ENCODE results near the gene SCAMP2.

SCAMP2 gene

DNA sequence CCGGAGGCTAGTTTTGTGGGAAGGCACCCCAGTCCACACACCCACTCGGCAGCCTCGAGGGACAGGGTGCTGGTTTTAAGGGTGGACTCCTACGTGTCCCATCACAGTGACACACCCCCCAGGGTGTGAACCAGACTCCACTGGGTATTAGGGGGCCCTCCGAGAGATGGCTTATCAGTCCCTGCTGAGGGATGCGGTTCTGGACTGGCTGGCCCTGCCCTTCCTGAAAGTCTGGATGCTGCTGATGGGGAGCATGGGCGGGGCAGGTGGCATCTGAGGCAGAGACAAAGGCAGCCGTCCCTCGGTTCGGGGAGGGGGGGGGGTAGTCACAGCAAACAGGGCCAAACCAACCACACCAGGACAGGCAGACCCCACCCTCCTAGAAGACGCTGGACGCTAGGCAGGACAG lies 29.3 kb downstream of the SCAMP2 start:
- DNase-seq (ENCODE audit: insufficient read length, low spot score): no peak
- no peak for FAIRE-seq

DNA sequence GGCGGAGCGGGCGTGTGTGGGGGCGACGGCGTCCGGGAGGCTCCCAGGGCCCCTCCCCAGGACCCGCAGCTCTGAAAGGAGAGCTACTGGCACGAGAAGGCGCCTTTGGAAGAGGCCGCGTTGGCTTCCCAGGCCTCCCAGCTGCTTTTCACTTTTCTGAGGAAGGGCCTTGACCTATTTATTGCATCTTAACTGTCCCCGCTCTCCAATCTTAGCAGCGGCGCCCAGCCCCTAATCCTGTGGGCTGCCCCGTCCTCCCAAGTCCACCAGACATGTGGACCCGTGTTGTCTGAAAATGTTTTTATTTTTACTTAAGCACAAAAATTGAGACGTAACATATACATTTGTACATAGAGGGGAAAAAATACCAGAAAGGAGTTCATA lies 29.7 kb downstream of the SCAMP2 start:
- FAIRE-seq: no peak
- DNase-seq (ENCODE audit: insufficient read length, low spot score): no peak
- no peak for TF ChIP-seq POLR2A (IDR thresholded peaks at IDR 0.05; ENCODE audit: low read depth, low read length)

More for the DNA sequence above, 29.3 kb downstream of the SCAMP2 start:
- no peak for TF ChIP-seq POLR2A (IDR thresholded peaks at IDR 0.05; ENCODE audit: low read depth, low read length)

DNA sequence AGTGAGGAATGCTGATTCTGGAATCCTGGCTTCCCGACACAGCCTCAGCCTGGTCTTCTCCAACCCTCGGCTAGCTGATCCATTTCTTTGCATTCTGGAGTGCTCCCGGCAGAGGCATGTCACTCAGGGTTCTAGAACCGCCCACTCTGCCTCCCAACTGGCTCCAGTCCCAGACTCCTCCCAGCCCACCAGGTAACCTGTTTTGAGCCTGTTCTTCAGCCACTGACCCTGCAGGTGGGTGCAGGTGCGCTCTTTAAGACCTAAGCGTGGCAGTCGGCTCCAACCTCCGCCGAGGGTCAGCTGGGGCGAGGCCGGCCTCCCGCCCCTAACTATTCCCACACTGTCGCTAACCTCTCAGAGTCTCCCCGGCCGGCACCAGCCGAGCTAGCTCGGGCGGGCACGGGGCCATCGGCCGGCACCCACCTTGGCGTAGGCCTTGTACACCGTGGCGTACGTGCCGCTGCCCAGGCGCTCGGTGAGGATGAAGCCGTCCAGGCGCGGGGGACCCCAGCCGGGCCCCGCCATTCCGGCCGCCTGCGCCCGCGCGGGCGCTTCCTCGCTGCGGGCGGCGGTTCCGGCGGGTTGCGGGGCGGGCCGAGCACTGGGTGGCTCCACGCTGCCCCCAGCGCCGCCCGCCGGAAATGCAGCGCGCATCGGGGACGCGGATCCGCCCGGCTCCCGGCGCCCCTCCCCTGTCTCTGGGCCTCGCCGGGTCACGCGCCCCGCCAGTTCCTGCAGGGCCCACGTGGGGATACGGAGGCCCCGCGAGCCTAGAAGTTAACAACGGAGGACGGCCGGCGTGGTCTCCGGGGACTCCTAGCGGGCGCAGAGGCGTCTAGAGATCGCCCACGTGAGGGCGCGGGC lies 30.4 kb downstream of the SCAMP2 start, which contains the start of gene ULK3:
ULK3 (minus strand) TSS at position 576 of the 864 bp plus-strand sequence; CDS start at position 525, 51 bp downstream.
- no peak for FAIRE-seq
- TF ChIP-seq POLR2A (IDR thresholded peaks at IDR 0.05; ENCODE audit: low read depth, low read length): peak; percentile 52
- DNase-seq (ENCODE audit: insufficient read length, low spot score): peak; percentile 82

DNA sequence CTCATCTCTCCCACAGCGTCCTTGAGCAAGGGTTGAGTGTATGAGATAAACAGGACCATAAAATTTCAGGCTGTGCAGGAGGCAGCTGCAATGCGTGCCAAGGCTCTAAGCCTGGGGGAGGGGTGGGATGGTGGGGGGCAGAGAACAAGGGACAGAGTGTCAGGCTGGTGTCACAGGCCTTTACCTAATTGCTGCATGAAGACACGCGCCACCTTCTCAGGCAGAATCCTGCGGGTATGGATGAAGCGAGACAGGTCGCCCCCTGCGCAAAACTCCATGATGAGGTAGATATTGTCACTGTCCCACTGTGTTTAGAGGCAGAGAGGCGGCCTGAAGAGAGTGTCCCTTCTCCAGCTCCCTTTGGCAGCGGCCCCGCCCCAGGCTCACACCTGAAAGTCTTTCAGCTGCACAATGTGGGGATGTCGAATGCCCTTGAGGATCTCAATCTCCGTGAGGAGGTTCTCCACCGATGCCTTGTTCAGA lies 31.2 kb downstream of the SCAMP2 start:
- no peak for FAIRE-seq
- TF ChIP-seq POLR2A (IDR thresholded peaks at IDR 0.05; ENCODE audit: low read depth, low read length): no peak
- no peak for DNase-seq (ENCODE audit: insufficient read length, low spot score)

DNA sequence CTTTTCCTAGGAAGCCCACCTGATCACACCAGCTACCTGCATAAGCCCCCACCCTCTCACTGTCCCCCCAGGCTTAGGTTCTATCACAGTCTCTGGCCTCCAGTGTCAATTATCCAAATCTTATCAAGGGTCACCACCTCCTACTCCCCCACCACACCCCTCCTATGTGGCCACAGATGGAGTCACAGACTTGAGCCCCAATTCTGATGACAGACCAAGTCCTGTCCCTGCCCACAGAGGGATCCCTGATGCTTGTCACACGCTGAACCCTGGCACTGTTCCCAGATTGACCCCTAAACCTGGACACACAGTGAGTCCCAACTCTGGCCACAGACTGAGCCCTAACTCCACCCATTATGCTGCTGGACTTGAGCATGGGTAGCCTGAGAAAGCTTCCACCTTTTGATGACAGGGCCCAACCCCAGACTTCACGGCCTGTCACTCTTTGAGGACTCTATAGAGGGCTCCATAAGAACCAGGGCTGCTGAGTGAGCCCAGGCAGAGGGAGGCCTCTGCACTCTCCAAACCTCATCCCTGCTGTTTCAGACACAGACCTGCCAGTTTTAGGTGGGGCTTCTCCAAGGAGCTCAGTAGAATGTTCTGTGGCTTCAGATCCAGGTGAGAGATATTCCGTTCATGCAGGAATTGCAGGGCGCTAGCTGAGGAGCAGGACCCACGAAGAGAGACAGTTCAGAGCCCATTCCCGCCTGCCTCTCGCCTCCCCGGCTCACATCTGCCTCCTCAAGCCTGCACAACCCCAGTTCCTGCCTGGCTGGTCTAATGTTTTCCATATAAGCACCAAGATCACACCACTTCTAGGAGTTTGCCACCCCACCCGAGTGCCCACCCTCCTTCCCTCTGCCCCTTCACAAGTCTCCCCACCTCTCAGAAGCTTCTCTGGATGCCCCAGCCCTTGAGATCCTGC lies 32.1 kb downstream of the SCAMP2 start:
- TF ChIP-seq POLR2A (IDR thresholded peaks at IDR 0.05; ENCODE audit: low read depth, low read length): no peak
- no peak for DNase-seq (ENCODE audit: insufficient read length, low spot score)

DNA sequence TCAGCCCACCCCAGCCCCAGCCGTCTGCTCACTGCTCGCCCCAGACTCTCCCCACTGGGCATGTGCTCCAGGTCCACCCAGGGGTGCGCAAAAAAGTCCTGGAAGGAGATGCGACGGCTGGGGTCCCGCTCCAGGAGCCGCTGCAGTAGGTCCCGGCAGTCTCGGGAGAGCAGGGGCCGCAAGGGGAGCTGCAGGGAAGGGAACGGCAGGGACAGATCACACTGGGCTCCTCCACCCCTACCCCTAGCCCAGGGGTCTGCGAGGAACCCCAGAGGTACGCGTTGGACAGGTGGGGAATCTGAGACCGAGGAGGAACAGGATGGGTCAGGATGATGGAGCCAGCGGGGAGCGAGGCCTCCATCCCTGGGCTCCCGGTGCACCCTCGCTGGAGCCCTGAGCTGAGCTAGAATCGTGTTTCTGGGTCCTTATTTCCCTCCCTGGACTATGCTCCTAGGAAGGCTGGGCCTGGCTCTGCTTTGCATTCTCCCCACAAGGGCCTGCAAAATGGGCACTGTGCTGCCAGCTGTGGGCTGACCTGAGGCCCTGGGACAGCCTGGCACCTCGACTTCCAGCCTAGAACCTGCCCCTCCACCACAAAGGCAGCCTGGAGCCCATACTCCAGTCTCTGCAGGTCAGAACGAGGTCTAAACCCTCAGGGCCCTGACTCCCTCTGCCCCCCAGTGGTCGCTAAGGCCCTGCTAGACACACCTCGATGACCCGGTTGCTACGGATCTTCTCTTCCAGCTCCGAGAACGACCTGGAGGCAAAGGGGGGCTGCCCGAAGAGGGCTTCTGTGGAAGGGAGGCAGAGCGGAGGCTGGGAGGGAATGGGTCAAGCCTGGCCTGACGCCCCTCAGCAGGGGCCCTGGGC lies 33.4 kb downstream of the SCAMP2 start:
- TF ChIP-seq POLR2A (IDR thresholded peaks at IDR 0.05; ENCODE audit: low read depth, low read length): no peak
- no peak for DNase-seq (ENCODE audit: insufficient read length, low spot score)
- FAIRE-seq: no peak

More for the DNA sequence above, 32.1 kb downstream of the SCAMP2 start:
- no peak for FAIRE-seq

DNA sequence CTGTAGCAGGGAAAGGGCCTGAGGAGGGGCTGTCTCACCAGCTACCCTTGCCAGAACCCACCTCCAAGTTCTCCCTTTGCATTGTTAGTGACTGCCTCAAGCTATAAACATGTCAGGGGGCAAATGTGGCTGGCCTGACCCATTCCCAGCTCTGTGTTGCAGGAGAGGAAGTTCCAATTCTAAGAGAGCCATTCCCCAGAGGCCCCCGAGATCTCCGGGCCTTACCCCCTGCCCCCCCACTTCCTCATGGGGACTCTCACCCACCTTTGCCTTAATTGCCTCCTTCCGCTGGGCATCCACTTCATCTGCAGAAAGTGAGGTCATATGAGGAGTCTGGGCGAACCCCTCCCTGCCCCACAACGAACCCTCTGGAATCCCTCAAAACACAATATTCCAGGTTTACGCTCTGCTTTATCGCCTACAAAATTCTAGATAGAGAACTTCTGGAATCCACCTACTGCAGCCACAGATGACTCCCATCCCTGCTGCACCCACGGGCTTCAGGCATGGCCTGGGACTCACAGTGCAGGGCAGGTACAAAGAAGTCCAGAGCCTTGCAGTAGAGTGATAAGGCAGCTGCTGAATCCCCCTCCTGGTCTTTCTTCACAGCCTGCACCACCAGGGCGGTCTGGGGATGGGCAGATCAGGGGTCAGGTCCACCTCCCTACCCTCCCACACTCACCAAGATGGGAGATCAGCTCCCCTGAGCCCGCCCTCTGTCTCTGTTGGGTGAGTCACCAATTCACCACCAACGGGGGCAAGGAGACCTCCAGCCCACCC lies 34.2 kb downstream of the SCAMP2 start:
- DNase-seq (ENCODE audit: insufficient read length, low spot score) (no peak), FAIRE-seq (no peak)
- TF ChIP-seq POLR2A (IDR thresholded peaks at IDR 0.05; ENCODE audit: low read depth, low read length): no peak

DNA sequence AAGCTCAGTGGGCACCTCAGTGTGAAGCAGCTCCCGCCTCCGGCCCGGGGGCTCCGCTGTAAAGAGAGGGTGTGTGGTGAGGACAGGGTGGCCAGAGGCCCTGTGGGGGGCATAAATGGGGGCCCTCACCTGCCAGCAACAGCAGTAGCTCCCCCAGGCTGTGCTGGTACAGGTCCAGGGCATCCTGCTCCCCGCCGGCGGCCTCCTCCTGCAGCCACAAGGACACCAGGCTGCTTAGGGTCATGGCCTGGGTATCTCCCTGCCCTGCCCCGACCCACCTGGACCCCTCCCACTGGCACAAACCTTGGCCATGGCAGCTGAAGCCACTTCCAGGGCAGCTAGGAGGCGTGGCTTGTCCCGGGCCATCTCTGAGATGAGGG lies 35.0 kb downstream of the SCAMP2 start:
- FAIRE-seq (no peak), DNase-seq (ENCODE audit: insufficient read length, low spot score) (no peak)
- TF ChIP-seq POLR2A (IDR thresholded peaks at IDR 0.05; ENCODE audit: low read depth, low read length): no peak

DNA sequence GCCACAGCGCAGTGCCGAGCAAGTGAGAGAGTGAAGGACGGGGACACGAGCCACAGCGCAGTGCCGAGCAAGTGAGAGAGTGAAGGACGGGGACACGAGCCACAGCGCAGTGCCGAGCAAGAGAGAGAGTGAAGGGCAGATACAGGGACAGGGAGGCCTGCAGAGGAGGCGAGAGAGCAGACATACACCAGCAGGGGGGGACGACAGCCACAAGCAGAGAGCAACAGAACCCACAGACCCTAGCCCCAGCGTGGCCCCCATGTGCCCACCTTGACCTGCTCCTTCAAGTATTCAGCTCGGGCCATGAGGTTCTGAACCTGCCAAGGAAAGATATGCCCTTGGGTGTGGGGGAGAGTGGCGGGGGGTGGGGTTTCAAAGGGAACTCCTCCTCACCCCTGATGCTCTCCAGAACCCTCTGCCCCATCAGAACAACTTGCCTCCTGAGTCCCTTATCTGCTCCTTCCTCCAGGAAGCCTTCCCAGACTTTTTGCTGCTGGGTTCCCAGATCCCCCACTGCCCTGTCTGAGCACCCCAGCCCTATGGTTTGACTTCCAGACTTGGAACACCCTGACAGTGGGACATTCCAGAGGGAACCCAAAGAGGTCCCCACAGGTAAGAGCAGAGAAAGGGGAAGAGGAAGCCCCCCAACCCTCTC lies 35.6 kb downstream of the SCAMP2 start:
- DNase-seq (ENCODE audit: insufficient read length, low spot score) (no peak), FAIRE-seq (no peak)
- no peak for TF ChIP-seq POLR2A (IDR thresholded peaks at IDR 0.05; ENCODE audit: low read depth, low read length)

DNA sequence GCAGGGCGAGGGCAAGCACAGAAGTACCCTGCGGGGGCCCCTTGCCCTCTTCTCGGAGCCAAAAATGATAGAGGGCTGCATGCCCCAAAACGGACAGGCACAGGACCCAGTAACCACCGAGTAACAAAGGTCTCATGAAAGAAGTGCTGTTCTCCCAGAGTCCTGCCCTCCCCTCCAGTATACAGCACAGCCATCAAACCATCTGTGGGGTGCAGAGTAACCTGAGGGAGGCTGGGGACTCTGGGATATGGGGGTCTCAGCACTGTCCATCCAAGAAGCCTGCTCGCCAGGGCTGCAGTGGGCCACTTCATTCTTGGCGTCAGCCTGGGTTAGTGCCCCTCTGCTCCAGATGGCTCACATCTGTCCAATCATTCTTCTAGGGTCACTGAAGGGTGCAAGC lies 36.3 kb downstream of the SCAMP2 start:
- no peak for TF ChIP-seq POLR2A (IDR thresholded peaks at IDR 0.05; ENCODE audit: low read depth, low read length)

DNA sequence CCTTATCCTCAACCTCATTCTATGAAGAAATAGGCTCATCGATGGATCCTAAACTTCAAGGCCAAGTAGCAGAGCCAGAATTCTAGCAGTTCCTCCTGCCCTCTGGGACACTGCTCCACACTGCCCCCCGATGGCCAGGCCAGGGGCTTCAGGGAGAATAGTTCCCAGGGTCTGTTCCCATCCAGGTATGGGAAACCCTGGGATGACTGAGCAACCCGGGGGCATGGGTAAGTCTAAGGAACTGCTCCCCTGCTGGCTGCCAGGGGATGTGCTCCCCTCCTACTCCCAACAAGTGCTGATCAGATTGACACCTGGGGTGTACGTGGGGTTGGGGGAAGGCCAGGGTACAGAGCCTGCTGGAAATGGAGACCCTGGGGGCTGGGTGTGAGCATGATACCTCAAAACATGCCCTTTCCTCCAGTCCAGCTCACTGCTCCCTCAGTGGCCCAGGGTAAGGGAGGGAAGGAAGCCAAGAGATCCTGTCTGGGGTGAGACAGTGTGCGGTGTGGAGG lies 37.8 kb downstream of the SCAMP2 start:
- FAIRE-seq (no peak), DNase-seq (ENCODE audit: insufficient read length, low spot score) (peak; percentile 70)
- TF ChIP-seq POLR2A (IDR thresholded peaks at IDR 0.05; ENCODE audit: low read depth, low read length): no peak

More for the DNA sequence above, 36.3 kb downstream of the SCAMP2 start:
- DNase-seq (ENCODE audit: insufficient read length, low spot score) (no peak), FAIRE-seq (no peak)

Data from H54 (cell line).